GM21381 (cell line): ENCODE measurements around the gene ARRB1.
"Not testable (repeated sequence)": the region's sequence is repeated elsewhere in the genome, so short reads cannot be mapped to it uniquely, and the experiment has no call there.

Experiments
- ATAC-seq: cut with Tn5 transposase; IDR thresholded peaks from one replicate; pipeline ENCODE4 v1.9.1; 2021; ENCODE audit warnings: mild to moderate bottlenecking, moderate library complexity; ENCODE audit not compliant: unreplicated experiment

ARRB1 gene

DNA sequence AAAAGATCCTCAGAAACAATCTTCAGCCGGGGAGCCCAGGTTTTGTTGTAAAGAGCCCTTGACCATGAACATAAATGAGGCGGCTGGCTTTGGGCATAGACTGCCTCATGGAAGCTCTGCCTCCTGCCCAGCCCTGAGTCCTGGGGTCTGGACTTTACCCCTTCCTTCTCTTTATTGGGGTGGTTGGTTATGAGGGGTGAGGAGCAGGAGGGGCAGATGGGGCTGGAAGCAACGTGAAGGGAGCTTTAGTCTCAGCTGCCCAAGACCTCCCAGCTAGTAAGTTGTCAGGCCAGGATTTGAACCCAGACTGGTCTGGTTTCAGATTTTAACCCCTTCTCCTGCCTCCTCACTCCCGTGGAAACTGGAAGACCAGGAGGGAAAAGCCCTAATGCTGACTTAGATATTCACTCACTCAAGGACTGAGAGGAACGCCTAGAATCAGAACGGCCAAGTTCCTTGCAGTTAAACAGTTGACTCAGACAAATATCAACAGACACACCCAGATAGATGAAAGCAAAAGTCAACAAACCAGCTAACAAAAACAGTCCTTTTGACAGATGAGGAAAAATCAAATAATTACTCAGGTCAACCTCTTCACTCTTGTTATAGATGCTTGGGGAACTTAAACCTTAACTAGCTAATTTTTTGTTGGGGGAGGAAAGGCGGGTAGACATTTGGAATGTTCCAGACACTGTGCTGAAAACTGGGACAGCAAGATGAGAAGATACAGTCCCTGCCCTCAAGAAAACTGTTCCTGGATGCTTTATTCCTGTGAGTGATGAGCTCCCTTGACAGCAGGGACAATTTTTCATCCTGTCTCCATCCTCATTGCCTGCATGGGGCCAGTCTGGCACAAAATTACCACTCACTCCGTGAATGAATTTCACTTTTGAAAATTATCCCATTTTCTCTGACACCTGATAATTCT lies 20.8 kb upstream of the ARRB1 start:
- no peak for ATAC-seq

DNA sequence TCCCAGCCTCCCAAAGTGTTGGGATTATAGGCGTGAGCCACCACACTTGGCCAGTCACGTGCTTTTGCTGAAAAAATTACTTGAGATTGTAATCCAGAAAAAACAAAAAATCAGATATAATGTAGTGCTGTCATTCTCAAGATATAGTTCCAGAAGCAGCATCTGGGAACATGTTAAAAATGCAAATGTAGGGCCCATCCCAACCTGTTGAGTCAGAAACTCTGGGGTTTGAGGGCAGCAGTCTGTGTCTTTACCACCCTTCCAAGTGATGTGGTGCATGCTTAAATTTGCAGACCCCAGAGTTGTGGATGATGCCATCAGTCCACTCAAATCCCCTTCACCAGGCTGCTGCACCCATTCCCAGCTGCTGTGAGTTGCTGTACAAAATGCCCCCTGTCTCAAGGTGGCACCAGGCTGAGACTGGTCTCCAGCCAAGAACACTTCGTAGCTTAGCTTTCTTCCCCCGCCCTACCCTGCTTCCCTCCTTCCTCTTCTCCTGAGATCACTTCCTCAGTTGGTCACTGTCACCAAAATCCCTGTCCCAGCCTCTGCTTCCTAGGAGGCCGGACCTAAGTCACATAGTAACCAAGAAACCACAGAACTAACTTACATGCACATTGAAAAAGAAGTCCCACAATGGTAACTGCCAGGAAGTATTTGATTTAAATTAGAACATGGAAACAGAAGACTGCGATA lies 18.2 kb upstream of the ARRB1 start:
- no peak for ATAC-seq

DNA sequence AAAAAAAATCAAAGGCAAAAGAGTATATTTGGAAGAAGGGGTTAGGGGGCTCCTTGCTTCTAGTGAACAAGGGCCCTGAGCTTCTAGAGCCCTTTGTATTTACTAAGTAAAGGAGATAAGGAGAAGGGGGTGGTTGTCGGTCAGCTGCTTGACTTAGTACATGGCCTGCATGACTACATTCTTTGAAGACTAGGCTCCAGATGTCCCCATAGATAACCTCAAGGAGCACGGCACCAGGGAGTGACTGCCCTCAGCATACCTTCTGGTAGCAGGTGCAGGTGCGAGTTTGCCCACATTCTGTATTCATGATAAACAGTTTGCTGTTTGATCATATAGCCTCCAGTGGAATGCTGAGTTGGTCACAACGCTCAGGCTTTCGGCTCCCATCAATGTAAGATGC lies 15.4 kb upstream of the ARRB1 start:
- not testable (repeated sequence) for ATAC-seq

DNA sequence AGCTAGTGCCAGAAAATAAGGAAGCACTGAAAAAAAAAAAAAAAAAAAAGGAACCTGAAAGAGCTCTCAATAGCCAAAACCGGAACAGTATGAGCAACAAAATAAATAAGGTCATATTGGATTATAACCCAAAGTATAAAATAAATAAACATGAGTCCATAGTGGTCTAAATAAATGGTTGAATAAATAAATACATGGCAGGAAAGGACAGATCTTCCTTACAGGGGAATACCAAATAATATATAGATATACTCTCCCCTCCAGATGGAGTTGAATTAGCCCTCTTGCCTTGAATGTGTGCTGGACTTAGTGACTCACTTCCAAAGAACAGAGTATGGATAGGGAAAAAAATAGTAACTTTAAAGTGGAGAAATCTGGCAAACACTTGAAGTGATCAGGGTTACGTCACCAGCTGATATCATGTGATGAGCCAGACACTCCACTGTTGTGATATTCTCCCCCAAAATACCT lies 14.3 kb upstream of the ARRB1 start:
- ATAC-seq: no peak

DNA sequence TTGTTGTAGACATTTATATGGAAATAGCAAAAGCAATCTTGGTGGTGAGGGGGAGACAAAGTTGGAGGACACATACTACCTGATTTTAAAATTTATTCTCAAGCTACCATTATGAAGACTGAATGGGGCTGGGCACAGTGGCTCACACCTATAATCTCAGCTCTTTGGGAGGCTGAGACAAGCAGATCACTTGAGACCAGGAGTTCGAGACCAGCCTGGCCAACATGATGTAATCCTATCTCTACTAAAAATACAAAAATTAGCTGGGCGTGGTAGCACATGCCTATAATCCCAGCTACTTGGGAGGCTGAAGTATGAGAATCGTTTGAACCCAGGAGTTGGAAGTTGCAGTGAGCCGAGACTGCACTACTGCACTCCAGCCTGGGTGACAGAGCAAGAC lies 10.8 kb upstream of the ARRB1 start:
- not testable (repeated sequence) for ATAC-seq

DNA sequence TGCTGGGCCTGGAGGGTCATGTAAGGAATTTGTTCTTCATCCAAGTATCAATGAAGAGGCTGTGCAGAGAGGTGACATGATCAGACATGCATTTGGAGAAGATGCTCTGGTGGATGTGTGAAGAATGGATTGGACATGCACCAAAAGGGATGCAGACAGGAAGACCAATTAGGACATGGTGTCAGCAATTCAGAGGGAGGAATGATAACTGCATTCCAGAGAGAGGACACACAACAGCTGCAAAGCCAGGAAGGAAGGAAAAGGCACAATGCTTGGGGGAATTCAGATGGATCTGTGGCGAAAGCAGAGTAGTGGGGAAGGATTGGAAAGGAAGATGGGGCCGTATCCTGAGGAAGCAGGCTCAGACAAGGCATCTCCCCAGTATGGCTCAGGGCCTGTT lies 5.2 kb upstream of the ARRB1 start:
- ATAC-seq: no peak

DNA sequence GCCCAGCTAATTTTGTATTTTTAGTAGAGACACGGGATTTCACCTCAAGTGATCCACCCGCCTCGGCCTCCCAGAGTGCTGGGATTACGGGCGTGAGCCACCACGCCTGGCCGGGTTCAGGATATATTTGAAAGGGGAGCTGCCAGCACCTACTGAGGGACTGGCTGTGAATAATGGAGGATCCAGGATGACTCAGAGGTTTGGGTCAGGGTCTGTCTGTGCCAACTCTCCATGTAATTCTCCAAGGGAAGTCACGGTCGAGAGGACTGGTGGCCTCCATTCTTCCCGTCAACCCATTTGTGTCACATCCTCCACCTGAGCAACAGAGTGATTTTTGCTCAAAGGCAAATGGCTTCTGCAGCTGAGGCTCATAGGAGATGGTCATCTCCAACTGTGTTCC lies 3.6 kb upstream of the ARRB1 start:
- ATAC-seq: no peak

DNA sequence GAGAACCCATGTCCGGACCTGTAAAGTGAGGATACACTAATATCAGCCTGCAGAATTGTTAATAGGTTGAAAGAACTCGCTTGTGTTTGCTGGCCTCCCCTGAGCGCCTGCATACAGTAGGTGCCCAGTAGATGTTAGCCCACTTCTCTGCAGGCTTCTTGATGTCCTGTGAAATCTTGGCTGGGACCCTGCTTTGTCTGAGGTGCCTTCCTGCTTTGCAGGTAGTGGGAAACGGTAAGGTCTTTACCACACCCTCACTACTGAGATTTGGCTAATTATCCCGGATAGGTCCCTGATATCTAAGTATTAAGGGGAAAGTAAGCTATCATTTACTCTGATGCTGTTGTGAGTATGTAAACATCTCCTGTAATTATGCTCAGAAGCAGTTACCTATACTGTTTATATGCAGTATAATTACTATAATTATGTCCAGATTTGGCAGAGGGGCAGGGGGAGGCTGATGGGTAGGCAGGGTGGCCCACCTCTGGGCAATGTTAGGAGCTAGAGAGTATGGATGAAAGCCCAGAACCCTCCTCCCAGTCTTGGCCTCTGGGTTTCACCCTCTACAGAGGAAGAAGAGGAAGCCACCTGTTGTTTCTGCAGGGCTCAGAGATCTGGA lies 1.2 kb upstream of the ARRB1 start:
- no peak for ATAC-seq

DNA sequence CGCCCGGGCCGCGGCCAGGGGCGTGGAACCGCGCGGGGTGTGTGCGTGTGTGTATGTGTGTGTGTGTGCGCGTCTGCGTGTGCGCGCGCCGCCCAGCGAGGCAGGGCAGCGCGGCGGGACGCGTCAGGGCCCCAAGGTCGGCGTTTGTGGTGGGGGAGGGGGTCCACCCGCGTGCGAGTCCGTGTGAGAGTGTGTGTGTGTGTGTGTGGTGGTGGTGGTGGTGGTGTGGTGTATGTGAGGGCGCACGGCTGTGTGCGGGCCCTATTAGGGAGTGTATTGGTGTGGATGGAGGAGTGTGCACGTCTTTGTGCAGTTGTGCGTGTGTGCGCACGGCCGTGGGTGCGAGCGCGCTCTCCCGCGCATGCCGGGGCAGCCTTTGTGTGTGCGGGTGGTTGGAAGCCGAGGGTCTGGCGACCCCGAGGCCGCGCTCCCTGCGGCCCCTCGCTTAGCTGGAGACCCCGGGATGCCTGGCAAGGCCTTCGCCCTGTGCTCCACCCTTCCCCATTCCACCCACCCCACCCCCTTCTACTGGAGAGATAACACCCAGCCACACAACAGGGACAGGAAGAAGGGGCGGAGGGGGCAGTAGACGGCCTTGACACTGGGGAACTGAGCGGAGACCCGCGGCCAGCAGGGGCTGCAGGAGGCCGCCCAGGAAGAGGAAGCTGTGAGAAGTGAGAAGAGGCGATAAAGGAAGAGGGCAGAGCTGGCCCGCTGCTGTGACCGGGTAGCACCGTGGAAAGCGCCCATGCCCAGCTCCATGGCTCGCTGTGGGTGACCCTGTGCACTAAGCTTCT lies 528 bp upstream of the ARRB1 start:
- ATAC-seq: no peak

DNA sequence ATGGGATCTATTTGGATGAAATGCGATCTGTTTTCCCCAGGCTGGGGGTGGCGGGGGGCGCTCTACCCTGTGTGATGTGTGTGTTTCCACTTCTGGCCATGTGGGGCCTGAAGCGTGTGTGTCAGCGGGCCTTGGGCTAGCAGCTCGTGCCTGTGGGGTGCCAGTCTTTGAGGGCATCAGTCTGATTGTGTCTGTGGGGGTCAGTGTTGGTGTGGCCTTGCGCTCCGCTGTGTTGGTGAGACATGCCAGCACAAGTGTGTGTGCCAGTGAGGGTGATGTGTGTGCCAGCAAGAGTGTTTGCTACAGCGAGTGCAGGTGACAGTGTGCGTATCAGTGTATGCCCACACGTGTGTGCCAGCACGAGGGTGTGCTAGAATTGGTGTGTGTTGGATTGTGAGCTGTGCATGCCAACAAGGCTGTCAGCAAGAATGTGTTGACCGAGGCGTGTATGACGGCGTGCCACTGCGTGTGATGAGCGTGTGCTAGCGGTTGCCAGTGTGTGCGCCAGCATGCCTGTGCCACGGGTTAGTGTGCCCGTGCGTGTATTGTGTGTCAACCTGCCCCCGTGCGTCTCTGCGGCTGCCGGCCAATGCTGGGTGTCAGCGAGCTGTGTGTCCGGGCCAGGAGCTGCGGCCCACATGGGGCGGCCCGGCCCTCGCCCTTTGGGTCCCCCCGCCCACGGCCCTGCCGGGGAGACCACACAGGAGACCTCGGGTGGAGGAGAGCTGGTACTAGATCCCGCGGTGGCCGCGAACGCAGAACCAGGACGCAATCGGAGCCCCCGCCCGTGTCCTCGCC lies 519 bp downstream of the ARRB1 start:
- ATAC-seq: no peak

DNA sequence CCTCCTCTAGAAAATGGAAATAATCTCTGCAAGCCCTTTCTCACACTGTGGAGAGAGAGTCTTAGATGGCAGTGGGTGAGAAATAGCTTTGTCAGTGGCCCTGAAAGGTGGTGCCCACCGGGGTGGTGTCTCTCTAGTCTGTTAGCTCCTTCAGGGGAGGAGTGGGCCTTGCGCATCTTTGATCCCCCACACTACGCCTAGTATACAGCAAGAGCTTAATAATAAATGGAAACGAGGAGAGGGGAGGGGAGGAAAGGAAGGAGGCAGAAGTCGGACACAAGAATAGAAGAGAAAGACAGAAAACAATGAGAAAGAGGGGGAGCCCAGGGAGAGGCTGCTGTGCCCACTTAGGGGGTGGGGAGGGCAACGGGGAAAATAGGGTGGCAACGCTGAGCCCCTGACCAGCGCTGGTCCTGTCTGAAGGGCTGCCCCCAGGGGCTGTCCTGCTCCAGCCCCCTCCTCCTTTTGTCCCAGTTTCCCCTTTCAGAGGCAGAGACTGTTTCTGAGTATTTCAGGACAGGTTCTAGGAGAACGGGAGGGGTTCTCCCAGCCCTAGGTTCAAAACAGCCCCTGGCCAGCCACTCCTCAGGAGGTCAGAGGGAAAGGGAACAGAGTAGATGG lies 1.2 kb downstream of the ARRB1 start:
- no peak for ATAC-seq

DNA sequence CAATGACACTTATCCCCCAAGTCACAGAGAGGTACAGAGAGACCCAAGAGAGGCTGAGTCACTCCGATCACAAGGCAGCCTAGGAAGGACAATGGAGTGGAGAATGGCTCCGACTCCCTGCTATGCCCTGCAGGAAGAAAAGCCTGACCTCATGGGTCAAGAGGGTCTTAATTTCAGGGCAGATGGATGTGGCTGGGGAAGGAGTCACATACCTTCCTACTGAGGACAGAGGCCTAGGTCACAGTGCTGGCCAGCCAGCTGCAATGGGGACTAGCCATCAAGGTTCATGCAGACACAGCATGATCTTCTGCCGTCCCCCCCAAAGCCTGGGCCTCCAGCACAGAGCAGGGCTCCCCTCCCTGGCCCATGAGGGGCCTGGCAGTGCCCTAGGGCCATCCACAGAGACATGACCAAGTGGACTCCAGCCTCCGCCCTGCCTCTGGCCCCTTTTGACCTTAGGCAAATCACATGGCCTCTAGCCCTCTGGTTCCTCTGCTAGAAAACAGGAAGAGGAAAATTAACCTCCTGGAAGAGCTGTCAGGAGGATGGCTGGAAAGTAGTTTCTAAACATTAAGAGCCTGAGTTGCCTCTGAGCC lies 1.8 kb downstream of the ARRB1 start:
- no peak for ATAC-seq

DNA sequence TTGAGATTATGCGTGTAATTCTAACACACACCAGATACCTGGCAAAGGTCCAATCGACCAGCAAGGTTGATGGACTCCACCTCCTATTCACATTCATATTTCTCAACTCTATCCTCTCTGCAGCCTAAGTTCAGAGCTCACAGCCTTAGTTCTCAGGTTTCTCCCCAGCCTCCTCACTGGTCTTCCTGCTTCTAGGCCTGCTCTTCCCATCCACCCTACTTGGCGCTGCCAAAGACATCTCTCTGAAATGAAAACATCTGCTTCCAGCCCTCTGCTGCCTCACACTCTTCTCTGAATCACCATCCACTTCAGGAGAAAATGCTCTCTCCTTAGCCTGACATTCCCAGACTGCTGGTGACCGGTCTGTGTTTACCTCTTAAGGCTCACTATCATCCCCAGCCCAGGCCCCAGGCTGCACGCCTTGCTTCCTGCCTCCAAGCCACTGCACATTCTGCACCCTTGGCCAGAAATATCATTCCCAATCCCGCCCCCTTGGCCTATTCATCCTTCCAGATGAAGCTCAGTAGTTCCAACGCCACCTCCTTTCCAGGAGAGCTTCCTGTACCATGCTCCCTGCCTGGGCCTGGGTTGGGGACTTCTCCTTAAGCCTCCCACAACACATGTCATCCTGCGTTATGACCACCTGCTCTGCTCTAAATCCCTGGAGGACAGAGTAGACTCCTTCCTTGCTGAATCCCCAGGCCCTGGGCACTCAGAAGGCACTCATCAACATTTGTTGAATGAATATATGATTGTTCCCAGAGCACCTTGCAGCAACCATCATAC lies 3.5 kb downstream of the ARRB1 start:
- ATAC-seq: no peak

DNA sequence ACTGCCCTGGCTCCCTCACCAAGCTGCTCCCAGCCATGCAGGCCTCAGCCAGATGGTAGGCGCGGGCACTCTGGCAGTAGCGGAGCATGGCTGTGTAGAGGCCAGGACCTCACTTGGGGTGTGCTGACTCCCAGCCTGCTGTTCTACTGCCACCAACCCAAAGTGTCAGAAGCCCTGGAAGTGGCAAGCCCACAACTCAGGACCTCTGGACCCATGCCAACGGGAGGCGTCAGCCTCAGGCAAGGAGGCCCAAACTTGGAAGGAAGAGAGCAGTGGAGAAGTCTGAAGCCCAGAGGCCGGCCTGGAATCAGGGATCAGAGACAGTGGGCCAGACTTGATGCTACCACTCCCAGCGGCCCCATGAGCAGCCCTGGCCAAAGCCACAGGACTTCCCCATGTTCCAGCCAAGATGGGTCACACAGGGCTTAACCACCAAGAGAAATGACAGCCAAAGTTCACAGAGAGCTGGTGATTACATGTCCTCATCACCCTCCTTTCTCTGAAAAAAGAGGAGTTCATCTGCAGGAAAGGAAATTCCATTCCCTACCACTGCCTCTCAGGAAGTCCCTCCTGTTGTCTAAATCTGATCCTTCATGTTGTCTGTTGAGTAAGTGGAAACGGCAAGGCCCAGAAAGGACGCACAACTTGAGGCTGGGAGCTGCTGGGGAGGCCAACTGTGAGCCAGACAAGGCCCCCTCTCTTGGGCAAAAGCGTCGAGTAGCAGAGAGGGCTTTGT lies 4.4 kb downstream of the ARRB1 start:
- ATAC-seq: no peak

DNA sequence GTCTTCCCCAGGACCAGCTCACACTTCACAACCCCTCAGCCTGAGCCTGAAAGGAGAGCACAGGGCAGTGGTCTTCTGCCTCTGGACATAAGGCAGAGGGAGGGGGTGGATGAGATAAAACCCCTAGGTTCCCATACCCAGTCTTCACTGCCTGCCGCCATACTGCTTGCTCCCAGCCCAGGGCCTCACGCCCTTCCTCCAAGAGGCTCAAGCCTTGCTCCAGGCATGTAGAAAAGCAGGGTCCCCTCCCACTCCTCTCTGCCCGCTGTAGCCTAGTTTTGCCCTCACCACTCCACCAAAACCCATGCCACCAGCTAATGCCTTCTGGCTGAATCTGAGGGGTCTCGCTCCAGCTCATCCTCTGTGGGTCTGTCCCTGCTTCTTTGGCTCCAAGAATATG lies 5.2 kb downstream of the ARRB1 start:
- ATAC-seq: no peak

DNA sequence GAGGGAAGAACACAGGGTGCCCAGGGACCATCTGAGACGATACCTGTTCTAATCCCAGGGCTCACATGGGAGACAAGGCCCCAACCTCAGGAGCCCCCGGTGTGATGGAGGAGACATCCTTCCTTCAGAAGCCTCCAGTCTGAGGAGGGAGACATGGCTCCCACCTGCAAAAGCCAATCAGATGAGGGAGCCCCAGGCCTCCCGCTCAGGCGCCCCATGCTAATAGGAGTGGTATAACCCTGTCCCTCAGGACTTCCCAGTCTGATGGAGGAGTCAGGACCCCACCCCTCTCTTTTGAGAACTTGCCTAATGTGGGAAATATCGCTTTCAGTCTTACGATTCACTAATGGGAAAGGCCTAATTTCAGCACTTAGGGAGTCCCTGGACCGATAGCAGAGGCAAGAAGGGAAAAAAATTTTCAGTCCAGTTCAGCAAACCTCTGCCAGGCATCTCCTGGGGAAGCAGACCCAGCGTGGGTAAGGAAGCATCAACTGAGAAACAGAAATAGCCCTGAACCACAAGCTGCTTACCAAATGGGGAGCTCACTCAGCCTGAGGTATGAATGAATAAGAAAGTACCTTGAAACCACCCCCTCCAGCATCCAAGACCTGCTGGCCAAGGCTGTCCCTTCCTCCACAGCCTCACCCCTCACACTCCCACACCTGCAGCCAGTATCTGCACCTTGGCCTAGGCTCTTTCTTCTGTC lies 5.9 kb downstream of the ARRB1 start:
- no peak for ATAC-seq

DNA sequence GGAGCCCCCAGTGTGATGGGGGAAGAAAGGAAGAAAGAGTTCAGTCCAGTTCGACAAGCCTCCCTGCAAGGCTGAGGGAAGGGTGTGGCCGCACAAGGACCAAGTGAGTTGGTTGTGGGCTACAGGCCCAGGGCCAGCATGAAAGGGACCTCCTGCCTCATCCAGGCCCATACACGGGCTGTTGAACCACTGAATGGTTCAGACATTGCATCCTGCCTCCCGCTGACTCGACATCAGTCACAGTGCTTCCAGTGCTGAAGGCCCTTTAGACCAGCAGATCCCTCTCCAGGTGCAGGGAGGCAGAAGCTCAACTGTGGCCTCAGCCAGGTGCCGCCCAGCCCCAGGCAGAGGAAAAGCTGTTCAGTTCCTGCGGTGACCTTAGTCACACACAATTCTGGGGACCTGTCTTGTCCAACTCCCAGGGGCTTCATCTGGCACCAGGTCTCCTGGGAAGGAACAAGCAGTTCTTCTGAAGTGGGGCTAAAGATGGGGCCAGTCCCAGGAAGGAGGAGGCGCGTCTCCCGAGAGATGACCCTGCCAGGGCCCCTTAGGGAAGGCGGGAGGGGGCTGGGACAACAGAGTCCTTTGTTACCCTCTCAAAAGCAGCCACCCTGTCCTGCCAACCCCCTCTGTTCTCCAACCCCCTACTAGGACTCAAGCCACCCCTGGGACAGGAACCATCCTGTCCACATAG lies 6.6 kb downstream of the ARRB1 start:
- no peak for ATAC-seq
